ENCODE data around the gene CD69.
"Not testable (repeated sequence)": the region's sequence is repeated elsewhere in the genome, so short reads cannot be mapped to it uniquely, and the experiment has no call there.

Gene CD69

DNA sequence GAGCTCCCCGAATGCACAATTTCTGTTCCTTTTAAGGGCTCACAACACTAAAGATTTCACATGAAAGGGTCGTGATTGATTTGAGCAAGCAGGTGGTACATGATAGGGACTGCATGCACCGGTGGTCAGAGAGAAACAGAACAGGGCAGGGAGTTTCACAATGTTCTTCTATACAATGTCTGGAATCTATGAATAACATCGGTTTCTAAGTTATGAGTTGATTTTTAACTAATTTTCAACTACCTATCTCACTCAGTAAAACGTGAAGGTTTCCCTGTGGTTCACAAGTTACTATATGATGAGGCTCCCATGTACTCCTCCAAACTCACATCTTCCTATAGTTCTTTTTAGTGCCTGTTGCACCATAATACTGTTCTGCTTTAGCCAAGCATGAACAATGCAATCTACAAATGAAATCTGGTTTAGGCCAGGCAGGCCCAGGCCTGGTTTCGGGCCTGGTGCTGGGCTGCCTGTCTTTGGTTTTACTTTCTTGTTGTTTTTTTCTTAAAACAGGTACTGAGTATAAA is 47.6 kb downstream of the CD69 start:
- not testable (repeated sequence) for DNase-seq

DNA sequence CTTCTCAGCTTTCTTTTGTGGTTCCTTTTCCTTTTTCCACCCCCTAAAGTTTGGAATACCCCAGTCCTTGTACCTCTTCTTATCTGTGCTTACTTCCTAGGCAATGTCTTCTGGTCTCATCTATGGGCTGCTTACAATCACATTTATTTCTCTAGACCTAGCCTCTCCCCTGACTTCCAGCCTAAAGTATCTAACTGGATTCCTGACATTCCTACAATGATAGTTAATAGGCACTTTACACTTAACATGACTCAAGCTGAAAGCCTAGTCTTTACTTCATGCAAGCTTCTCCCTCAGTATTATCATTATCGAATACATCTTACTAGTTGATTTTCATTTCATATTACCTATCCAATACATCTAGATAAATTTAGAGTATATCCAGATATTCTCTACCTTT is 49.0 kb downstream of the CD69 start:
- DNase-seq: no peak

DNA sequence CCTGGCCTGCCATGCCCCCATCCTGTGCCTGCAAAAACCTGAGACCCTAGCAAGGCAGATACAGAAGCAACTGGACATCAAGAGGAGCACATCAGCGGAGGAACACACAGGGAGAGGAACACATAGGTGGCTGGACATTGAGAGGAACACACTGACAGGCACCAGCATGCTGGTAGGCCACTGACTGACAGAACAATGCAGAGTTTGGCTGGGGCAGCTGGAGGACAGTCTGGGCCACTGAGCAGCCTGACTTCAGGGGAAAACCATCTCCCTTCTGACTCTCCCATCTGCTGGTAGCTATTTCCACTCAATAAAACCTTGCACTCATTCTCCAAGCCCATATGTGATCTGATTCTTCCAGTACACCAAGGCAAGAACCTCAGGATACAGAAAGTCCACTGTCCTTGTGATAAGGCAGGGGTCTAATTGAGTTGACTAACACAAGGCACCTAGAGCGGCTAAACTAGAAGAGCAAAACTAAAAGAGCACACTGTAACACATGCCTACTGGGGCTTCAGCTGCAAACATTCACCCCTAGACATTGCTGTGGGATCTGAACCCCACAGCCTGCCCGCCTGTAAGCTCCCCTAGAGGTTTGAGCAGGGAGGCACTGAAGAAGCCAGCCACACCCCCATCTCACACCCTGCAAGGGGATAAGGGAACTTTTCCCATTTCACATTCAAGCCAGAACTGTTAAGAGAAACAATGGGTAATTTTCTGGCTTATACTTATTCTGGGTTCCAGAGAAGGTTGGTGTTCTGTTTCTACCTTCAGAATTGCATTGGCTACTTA is 49.9 kb downstream of the CD69 start:
- no peak for DNase-seq

DNA sequence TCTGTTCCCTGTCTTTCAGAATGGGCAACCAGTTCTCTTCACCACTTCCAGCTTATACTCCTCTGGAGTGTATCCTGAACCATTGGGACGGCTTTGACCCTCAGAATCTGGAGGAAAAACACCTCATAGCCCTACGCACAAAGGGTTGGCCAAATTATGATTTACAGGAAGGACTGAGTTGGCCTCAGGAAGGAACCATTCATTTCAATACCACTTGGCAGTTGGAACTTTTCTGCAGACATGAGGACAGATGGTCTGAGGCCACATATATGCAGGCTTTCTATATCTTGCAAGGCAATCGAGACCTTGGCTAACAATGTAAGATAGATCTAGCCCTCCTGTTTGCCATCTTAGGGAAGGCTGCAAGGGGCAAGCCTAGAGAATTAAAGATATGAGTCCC is 51.8 kb downstream of the CD69 start:
- no peak for DNase-seq

DNA sequence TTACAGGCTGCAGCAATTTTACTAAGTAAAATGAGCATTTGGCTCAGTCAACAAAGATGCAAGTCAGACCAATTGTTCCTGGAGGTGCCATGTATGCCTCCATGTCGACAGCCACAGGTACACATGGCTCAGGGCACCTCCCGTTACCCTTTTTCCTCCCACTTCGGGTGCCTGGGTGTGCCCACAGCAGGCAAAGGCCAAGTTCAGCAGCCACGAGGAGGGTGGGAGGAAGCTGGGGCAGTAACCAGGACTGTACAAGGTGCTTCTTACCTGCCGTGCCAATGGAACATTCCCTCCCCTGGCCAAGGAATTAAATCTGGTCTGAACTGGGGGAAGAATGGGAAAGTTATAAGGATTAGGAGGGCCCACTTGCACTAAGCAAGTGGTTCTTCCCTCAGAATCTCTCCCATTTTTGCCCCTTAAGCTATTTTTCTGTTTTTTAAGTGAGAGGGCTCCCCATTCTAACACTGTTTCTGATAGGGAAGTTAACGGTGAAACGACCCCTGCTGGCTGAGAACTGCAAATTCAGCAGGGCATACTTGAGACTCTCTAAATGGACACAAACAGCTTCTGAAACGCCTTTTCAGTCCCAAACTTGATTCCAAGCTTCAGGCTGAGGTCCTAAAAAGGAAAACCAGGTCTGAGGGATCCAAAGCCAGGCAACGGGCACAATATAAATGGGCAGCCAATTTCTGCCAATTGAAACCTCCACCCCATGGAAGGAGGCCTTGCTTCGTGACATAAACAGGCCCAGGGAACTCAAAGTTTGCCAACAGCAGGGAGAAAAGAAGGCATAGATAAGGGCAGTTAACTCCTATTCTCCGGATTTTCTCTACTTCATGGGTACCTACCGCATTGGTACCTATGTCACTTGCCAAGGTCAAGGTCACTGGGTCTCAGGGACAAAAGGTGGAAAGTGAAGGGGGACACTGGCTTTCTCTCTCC is 52.6 kb downstream of the CD69 start:
- no peak for DNase-seq

DNA sequence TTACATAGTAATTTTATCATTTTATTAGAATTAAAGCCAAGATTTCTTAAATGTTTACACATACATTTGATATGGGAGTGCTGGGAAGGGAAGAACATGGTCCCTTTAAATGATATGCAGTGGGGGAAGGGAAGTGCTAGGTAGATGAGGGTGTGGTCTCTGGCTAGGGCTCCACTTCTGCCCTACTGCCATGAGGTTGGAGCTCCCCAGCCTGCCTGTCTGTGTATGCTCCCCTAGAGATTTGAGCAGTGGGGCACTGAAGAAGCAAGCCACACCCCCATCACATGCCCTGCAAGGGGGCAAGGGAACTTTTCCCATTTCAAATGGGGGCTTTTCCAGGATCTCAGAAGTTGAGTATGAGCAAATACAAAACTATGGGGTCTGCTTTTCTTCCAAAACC is 53.3 kb downstream of the CD69 start:
- no peak for DNase-seq

DNA sequence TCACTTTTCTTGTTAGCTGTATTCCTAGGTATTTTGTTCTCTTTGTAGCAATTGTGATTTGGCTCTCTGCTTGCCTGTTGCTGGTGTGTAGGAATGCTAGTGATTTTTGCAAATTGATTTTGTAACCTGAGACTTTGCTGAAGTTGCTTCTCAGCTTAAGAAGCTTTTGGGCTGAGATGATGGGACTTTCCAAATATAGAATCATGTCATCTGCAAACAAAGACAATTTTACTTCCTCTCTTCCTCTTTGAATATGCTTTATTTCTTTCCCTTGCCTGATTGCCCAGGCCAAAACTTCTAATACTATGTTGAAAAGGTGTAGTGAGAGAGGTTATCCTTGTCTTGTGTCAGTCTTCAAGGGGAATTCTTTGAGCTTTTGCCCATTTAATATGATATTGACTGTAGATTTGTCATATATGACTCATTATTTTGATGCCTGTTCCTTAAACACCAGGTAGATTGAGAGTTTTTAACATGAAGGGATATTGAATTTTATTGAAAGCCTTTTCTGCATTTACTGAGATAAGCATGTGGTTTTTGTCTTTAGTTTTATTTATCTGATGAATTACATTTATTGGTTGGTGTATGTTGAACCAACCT is 54.5 kb downstream of the CD69 start:
- DNase-seq: no peak

DNA sequence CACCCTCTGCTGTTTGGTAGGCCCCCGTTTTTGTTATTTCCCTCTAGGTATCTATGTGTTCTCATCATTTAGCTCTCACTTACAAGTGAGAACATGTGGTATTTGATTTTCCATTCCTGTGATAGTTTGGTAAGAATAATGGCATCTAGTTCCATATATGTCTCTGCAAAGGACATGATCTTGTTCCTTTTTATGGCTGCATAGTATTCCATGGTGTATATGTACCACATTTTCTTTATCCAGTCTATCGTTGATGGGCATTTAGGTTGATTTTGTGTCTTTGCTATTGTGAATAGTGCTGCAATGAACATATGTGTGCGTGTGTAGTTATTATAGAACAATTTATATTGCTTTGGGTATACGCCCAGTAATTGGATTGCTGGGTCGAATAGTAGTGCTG is 56.1 kb downstream of the CD69 start:
- not testable (repeated sequence) for DNase-seq
